Stimulated activated memory B cell treated with anti-CD40 and anti-IgM and Interleukin-4, amounts not matched to agents 10 μg/mL and 1 μg/mL and 100 μg/mL, for 72 hours (primary cell): ENCODE data around the gene MRPL22.
"Not testable (repeated sequence)": the region's sequence is repeated elsewhere in the genome, so short reads cannot be mapped to it uniquely, and the experiment has no call there.

Source experiments
- ATAC-seq: fragments of 150-1000 bp; cut with Tn5 transposase; 2 replicates; pipeline ENCODE4 v1.10.0; 2021
- H3K27ac Mint-ChIP-seq: one replicate; pipeline ENCODE4 v1.8.0; 2022; ENCODE audit warnings: mild to moderate bottlenecking, mixed read lengths
- H3K27me3 Mint-ChIP-seq: one replicate; pipeline ENCODE4 v1.8.0; 2022; ENCODE audit warnings: mixed read lengths
- H3K36me3 Mint-ChIP-seq: one replicate; pipeline ENCODE4 v1.8.0; 2022; ENCODE audit warnings: mixed read lengths
- H3K4me1 Mint-ChIP-seq: one replicate; pipeline ENCODE4 v1.8.0; 2022; ENCODE audit warnings: mixed read lengths
- H3K4me3 Mint-ChIP-seq: one replicate; pipeline ENCODE4 v1.8.0; 2022; ENCODE audit warnings: mild to moderate bottlenecking, moderate library complexity, mixed read lengths
- H3K9me3 Mint-ChIP-seq: one replicate; pipeline ENCODE4 v1.8.0; 2022; ENCODE audit warnings: mixed read lengths

The MRPL22 gene

DNA sequence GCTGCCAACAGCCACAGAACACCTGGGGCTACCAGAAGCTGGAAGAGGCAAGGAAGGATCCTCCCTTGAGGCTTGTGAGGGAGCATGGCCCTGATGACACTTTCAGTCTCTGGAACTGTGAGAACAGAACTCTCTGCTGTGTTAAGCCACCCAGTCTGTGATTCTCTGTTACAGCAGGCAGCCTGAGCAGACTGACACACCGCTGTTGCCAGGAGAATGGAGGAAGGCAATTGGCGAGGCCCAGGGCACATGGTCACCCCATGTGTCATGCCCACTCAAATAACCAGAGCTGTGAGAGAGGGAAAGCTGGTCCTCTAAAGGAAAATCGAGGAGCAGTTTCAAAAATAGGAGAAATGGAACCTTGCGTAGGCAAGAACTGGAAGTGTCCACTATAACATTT, 60.6 kb downstream of the MRPL22 start:
- Mint-ChIP-seq H3K4me3 (no peak overlapping the region), H3K9me3 (no peaks in the 10 kb centered on the region), H3K27me3 (peaks cover 23% of the 10 kb centered on the region), H3K4me1 (no peaks in the 10 kb centered on the region), H3K36me3 (no peaks in the 10 kb centered on the region), H3K27ac (no peak overlapping the region)
- ATAC-seq = no peak

DNA sequence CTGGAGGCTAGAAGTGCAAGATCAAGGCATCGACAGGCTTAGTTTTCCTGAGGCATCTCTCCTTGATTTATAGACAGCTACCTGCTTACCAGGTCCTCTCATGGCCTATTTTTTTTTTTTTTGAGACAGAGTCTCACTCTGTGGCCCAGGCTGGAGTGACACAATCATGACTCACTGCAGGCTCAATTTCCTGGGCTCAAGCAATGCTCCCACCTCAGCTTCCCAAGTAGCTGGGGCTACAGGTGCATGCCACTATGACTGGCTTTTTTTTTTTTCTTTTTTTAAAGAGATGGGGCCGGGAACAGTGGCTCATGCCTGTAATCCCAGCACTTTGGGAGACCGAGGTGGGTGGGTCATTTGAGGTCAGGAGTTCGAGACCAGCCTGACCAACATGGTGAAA, 61.8 kb downstream of the MRPL22 start:
- not testable (repeated sequence) for ATAC-seq, H3K9me3 Mint-ChIP-seq, H3K36me3 Mint-ChIP-seq, H3K4me3 Mint-ChIP-seq, H3K4me1 Mint-ChIP-seq, H3K27ac Mint-ChIP-seq
- H3K27me3 Mint-ChIP-seq = peaks cover 33% of the 10 kb centered on the region

DNA sequence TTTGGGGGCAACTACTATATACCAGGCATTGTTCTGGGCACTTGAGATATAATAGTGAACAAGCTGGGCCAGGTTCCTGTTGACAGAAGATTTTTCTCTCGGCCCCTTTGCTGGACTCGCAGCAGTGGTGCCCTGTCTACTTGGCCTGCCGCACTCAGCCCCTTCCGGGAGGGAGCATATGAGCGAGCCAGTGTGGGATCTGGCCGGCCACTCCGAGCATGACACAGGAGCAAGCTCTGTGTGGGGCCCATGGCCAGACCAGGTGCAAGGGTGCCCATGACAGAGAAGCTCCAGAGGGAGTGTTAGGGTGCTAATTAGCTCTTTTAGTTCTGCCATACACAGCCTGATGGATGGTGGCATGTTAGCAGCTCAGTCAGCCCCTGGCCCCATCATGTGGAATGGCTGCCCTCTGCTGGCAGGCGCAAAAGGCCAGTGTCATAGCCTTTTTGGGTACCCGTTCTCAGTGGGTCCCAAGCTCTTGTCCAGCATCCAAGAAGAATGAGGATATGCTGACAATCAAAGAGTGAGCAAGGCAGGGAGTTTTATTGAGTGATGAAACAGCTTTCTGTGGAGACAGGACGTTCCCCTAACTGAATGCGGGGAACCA, 63.4 kb downstream of the MRPL22 start:
- H3K36me3 Mint-ChIP-seq = no peaks in the 10 kb centered on the region
- no peaks in the 10 kb centered on the region for H3K4me1 Mint-ChIP-seq
- peaks cover 3% of the 10 kb centered on the region for H3K9me3 Mint-ChIP-seq
- no peak overlapping the region for H3K4me3 Mint-ChIP-seq
- no peak for ATAC-seq
- no peak overlapping the region for H3K27ac Mint-ChIP-seq
- H3K27me3 Mint-ChIP-seq = peaks cover 33% of the 10 kb centered on the region

DNA sequence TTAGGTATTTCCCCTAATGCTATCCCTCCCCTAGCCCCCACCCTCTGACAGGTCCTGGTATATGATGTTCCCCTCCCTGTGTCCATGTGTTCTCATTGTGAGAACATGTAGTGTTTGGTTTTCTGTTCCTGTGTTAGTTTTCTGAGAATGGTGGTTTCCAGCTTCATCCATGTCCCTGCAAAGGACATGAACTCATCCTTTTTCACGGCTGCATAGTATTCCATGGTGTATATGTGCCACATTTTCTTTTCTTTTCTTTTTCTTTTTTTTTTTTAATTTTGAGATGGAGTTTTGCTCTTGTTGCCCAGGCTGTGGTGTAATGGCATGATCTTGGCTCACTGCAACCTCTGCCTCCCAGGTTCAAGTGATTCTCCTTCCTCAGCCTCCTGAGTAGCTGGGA, 65.4 kb downstream of the MRPL22 start:
- H3K36me3 Mint-ChIP-seq, H3K27ac Mint-ChIP-seq, H3K4me1 Mint-ChIP-seq, H3K4me3 Mint-ChIP-seq, ATAC-seq, H3K9me3 Mint-ChIP-seq: not testable (repeated sequence)
- H3K27me3 Mint-ChIP-seq = peaks cover 27% of the 10 kb centered on the region

DNA sequence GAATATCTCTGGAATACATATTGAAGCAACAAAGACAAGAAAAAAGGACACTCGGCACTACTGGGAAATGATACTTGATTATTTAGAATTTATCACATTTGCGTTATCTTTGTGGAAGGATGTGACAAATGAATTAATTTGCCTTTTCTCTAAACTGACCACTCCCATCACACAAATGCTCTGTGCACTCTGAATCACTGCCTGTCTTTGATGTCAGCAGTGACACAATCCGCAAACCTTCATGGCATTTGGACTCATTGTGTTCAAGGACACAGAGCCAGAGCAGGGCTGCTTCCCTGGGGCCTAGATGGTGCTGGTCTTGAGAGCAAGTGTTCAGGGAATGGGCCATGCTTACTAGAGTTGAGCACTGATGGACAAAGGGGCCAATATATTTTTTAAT, 67.8 kb downstream of the MRPL22 start:
- Mint-ChIP-seq H3K4me3 (no peak overlapping the region), H3K4me1 (no peaks in the 10 kb centered on the region)

DNA sequence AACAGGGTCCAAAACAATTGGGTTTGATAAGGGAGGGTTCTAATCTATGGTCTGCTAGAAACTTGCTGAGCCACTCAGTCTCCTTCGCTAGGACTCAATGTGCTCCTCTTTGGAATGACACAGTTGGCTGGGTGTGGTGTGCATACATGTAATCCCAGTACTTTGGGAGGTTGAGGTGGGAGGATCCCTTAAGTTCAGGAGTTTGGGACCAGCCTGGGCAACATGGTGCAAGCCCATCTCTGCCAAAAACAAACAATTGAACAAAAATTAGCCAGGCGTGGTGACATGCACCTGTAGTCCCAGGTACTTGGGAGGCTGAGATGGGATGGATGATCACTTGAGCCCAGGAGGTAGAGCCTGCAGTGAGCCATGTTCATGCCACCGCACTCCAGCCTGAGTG, 70.0 kb downstream of the MRPL22 start:
- ATAC-seq = no peak
- peaks cover 22% of the 10 kb centered on the region for H3K27me3 Mint-ChIP-seq
- H3K27ac Mint-ChIP-seq = no peak overlapping the region
- peaks cover 8% of the 10 kb centered on the region for H3K9me3 Mint-ChIP-seq
- no peaks in the 10 kb centered on the region for H3K4me1 Mint-ChIP-seq
- H3K4me3 Mint-ChIP-seq = no peak overlapping the region
- no peaks in the 10 kb centered on the region for H3K36me3 Mint-ChIP-seq

More for the DNA sequence above, 67.8 kb downstream of the MRPL22 start:
- Mint-ChIP-seq H3K9me3 (peaks cover 3% of the 10 kb centered on the region), H3K27me3 (peaks cover 20% of the 10 kb centered on the region), H3K36me3 (no peaks in the 10 kb centered on the region), H3K27ac (no peak overlapping the region)
- ATAC-seq = no peak

DNA sequence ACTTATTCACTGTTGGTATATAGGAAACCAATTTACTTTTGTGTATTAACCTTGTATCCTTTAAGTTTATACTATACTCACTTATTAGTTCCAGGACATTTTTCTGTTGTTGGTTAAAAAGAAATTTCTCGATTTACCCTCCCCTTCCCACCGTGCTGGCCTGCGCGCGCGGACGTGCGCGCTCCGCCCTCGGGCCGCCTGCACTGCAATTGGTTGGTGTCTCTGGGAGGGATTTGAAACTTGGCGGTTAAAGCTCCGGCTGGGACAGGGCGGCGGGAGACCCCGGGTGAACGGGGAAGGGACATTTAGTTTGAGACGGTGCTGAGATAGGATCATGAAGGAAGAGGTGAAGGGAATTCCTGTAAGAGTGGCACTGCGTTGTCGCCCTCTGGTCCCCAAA, 72.7 kb downstream of the MRPL22 start, which contains the start of gene KIF4B:
TSS of gene KIF4B (plus strand) at position 230 of the 400 bp plus-strand sequence. CDS start at position 335, 105 bp downstream.
- Mint-ChIP-seq H3K36me3 (no peaks in the 10 kb centered on the region), H3K27ac (no peak within 1 kb of the TSS), H3K27me3 (peaks cover 14% of the 10 kb centered on the region), H3K9me3 (peaks cover 6% of the 10 kb centered on the region), H3K4me1 (no peaks in the 10 kb centered on the region), H3K4me3 (no peak within 1 kb of the TSS)
- ATAC-seq = no peak

DNA sequence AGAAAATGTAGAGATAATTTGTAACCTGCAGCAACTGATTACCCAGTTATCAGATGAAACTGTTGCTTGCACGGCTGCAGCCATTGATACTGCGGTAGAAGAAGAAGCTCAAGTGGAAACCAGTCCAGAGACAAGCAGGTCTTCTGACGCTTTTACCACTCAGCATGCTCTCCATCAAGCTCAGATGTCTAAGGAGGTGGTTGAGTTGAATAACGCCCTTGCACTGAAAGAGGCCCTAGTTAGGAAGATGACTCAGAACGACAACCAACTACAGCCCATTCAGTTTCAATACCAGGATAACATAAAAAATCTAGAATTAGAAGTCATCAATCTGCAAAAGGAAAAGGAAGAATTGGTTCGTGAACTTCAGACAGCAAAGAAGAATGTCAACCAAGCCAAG, 74.4 kb downstream of the MRPL22 start:
- peaks cover 6% of the 10 kb centered on the region for H3K9me3 Mint-ChIP-seq
- no peak overlapping the region for H3K27ac Mint-ChIP-seq
- peaks cover 24% of the 10 kb centered on the region for H3K27me3 Mint-ChIP-seq
- H3K4me3 Mint-ChIP-seq = no peak overlapping the region
- H3K4me1 Mint-ChIP-seq = no peaks in the 10 kb centered on the region
- no peak for ATAC-seq
- H3K36me3 Mint-ChIP-seq = no peaks in the 10 kb centered on the region

DNA sequence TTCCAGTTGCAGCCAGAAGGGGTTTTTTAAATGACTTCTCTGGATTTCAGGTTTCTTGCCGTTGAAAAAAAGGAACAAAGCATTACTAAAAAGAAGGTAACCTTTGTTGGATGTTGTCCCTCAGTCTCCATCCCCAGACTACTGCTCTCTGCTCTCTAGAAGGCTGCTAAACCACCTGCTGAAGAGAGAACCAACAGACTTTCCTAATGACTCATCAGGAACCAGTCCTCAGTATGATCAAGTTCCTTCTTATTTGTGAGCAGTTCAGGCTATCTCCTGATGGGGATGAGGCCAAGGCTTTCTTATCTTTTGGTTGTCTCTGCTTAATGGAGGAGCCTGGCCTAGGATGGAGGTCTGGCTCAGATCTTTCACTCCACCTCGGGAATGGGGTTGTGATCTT, 76.7 kb downstream of the MRPL22 start:
- Mint-ChIP-seq H3K9me3 (peaks cover 6% of the 10 kb centered on the region), H3K36me3 (no peaks in the 10 kb centered on the region), H3K27ac (no peak overlapping the region), H3K4me3 (no peak overlapping the region), H3K27me3 (peaks cover 32% of the 10 kb centered on the region), H3K4me1 (no peaks in the 10 kb centered on the region)
- peak; percentile 73 for ATAC-seq
